ENCODE results near the gene TFF2.

TFF2 gene

DNA sequence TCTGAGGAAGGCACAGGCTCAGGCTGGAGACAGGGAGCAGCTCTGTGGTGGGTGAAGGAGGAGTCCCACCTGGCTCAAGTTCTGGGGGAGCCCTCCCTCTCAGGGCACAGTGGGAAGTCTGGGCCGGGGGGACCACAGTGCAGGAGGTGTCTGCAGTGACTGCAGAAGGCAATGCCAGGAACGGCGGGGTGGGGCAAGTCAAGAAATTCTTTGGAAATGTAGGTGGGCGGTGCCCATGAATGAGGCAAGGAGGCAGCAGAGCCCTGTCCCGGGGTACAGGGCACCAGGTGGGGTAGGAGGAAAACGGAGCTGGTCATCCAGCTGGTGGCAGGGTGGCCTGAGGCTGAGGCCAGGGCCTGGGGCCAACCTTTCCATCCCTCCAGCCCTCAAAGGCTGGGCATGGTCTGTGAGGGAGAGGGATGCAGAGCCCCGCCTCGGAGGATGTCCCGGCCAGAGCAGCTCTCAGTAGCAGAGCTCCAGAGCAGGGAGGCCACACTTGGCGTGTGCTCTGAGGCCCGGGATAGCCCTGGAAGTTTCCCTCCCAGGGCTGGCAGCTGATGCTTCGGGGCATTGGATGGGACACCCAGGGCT lies 40.3 kb downstream of the TFF2 start:
- DNase-seq (ENCODE audit: low read depth): no peak
- TF ChIP-seq CTCF (conservative IDR thresholded peaks at IDR 0.05; ENCODE audit: low read depth, low read length): no peak
- no peak overlapping the region for H3K4me3 ChIP-seq (ENCODE audit: low read length)

- TF ChIP-seq CTCF (conservative IDR thresholded peaks at IDR 0.05; ENCODE audit: low read depth, low read length): peak; percentile 83
These were observed 41.0 kb downstream of the TFF2 start for GRCh38 chr21:42309753-42310213.

DNA sequence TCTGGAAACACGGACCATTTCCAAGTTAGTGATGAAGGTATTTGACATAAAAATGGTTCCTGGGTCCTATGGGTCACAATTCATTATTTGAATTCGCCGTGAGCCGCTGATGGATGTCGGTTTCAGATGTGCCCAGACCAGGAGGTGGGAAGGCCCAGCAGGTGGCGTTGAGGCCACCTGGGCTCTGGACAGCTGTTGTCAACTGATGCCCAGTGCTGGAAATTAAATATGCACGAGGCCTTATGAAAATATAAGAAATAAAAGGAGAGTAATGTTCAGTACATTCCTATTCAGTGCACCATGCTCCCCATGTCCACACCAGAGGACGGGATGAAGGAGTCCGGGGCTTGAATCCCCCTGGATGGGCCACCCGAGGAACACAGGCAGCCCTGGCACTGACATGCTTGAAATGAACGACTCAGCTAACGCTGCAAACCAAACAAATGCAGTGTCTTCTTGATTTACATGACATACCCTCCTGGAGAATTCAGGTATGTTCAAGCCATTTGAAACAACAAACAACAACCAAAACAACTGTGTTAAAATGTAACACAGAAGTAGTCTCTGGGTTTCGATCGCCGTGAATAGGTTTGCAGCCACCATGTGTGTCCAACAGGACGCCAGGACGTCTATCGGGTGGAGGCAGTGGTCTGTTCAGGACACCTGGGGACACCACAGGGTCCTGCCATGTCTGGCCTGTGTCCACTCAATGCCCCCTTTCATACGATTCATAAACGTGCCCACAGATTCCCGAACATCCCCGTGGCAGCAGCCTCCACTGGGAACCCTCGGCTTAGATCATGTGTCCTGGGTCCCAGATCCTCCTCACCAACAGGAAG lies 41.7 kb downstream of the TFF2 start:
- TF ChIP-seq CTCF (conservative IDR thresholded peaks at IDR 0.05; ENCODE audit: low read depth, low read length): no peak
- DNase-seq (ENCODE audit: low read depth): no peak
- H3K4me3 ChIP-seq (ENCODE audit: low read length): no peak overlapping the region

More at GRCh38 chr21:42309753-42310213, 41.0 kb downstream of the TFF2 start:
- no peak overlapping the region for H3K4me3 ChIP-seq (ENCODE audit: low read length)
- DNase-seq (ENCODE audit: low read depth): no peak

- no peak for TF ChIP-seq CTCF (conservative IDR thresholded peaks at IDR 0.05; ENCODE audit: low read depth, low read length)
- no peak for DNase-seq (ENCODE audit: low read depth)
- no peak overlapping the region for H3K4me3 ChIP-seq (ENCODE audit: low read length)
These were observed 42.5 kb downstream of the TFF2 start for GRCh38 chr21:42308161-42308913.

DNA sequence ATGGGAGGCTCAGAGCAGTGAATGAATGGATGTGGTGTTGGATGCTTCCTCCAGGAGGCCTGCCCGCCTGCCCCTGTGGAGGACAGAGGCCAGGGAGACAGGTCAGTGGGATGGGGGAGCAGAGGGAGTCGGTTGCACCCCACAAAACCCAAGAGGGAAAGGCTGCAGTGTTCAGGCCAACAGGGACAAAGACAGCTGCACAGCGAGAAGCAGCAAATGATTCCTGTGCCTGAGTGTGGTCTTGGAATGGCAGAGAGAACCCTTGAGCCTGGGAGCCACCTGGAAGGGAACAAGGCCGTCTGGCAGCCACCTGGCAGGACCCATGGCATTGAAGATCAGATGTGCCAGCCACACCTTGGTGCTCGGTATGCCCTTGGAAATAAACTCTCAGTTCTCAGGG lies 43.7 kb downstream of the TFF2 start:
- TF ChIP-seq CTCF (conservative IDR thresholded peaks at IDR 0.05; ENCODE audit: low read depth, low read length): no peak
- no peak for DNase-seq (ENCODE audit: low read depth)

DNA sequence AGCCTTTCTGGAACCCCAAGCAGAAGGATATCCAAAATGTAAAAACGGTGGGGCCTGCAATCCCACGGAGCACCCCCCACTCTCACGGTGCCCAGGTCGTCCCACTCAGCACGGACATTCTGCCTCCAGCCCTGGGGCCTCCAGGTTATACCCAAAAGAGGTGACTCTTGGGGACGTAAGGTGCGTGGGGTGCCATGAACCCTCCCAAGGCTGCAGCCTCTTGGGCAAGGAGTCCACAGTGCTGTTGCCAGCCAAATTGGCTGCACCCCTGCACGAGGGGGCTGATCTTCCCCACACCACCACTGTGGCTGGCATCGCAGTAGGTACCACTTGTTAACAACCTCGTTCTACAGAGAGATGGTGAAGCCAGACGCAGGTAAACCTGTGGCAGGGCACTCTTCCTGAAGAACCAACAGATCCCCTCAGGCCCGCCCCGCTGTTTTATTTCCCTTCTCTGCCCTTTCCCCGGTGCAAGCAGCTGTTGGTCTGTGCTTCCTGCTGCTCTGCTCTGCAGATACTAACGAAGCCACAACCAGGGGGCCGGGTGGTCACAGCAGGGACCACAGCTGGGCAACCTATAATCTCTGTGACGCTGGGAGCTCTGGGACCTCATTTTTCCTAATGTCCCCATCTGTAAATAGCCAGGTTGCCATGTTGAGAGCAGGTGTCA lies 44.3 kb downstream of the TFF2 start:
- no peak for TF ChIP-seq CTCF (conservative IDR thresholded peaks at IDR 0.05; ENCODE audit: low read depth, low read length)
- no peak for DNase-seq (ENCODE audit: low read depth)
- H3K4me3 ChIP-seq (ENCODE audit: low read length): no peak overlapping the region

More for the DNA sequence above, 43.7 kb downstream of the TFF2 start:
- H3K4me3 ChIP-seq (ENCODE audit: low read length): no peak overlapping the region

Measured in retinal pigment epithelial cell (primary cell).